A549 (cell line): Measurements from ENCODE around the gene C1orf141. TPM values are rescaled to one million over a fixed set of nuclear protein-coding genes. Genes with fewer than 3 reads are reported as not detected.

Experiments
- polyA plus RNA-seq, 4 experiments: library from polyadenylated mRNA; depleted of rRNA in 3 of 4; stranded (reverse); fragments of >200 nt; fragmentation: RNase III in 1 of 4; extraction: RNeasy Plus Mini Kit Qiagen cat#74134 plus additional on column Dnase treatment in 1 of 4; gene quantifications; 2 replicates in 3 of 4; 3 replicates in 1 of 4; pipeline ENCODE4 v1.2.3, GENCODE V29; 2011 to 2017
- small RNA-seq, 6 experiments: library from RNA; depleted of rRNA; stranded (forward); fragments of <200 nt; gene quantifications; one replicate each; pipeline ENCODE3, GENCODE V24; 2012

The C1orf141 gene
- polyA plus RNA-seq, 2 of the 4 experiments (the other 2 are of a cell fraction): not detected

Small RNA genes within 50 kb of the gene (small RNA-seq; reads per million reads assigned to genes)
- 0 reads per million in 6 experiments for gene RF00322

Other genes starting within 250 kb of the C1orf141 start
- gene DNAI4, start 210.1 kb downstream of the C1orf141 start, polyA plus RNA-seq (2011; rRNA removed): 2.2 and 4.7 TPM in 2 replicates
- 1.0 to 2.2 TPM (median 1.3 TPM) in 3 replicates for gene DNAI4, start 210.1 kb downstream of the C1orf141 start, polyA plus RNA-seq (2017; fragmentation: RNase III; extraction: RNeasy Plus Mini Kit Qiagen cat#74134 plus additional on column Dnase treatment)
- gene MIER1, start 210.0 kb downstream of the C1orf141 start, polyA plus RNA-seq (2011; rRNA removed): 13.1 and 22.6 TPM in 2 replicates
- gene MIER1, start 210.0 kb downstream of the C1orf141 start, polyA plus RNA-seq (2017; fragmentation: RNase III; extraction: RNeasy Plus Mini Kit Qiagen cat#74134 plus additional on column Dnase treatment): 11.9 to 13.5 TPM (median 12.2 TPM) in 3 replicates
- 11.7 and 12.9 TPM in 2 replicates for gene SLC35D1, start 80.8 kb downstream of the C1orf141 start, polyA plus RNA-seq (2011; rRNA removed)
- 4.5 to 5.2 TPM (median 4.8 TPM) in 3 replicates for gene SLC35D1, start 80.8 kb downstream of the C1orf141 start, polyA plus RNA-seq (2017; fragmentation: RNase III; extraction: RNeasy Plus Mini Kit Qiagen cat#74134 plus additional on column Dnase treatment)
- gene IL23R, start 31.5 kb upstream of the C1orf141 start, polyA plus RNA-seq (2011; rRNA removed): not detected in 2 replicates
- not detected in 3 replicates for gene IL23R, start 31.5 kb upstream of the C1orf141 start, polyA plus RNA-seq (2017; fragmentation: RNase III; extraction: RNeasy Plus Mini Kit Qiagen cat#74134 plus additional on column Dnase treatment)
- not detected in 2 replicates for gene IL12RB2, start 172.9 kb upstream of the C1orf141 start, polyA plus RNA-seq (2011; rRNA removed)
- gene IL12RB2, start 172.9 kb upstream of the C1orf141 start, polyA plus RNA-seq (2017; fragmentation: RNase III; extraction: RNeasy Plus Mini Kit Qiagen cat#74134 plus additional on column Dnase treatment): not detected in 3 replicates